Measurements from ENCODE around the gene PTPN11.
"Not testable (repeated sequence)": the region's sequence is repeated elsewhere in the genome, so short reads cannot be mapped to it uniquely, and the experiment has no call there.

The PTPN11 gene

GRCh38 chr12:112409064-112409905, 9.5 kb upstream of the PTPN11 start, which contains the start of gene RPL6:
TSS of gene RPL6 (minus strand) at chr12:112409605. CDS start at chr12:112408656, 949 bp downstream.
- DNase-seq (ENCODE audit: low spot score), result peak; percentile 94

- no peak for DNase-seq (ENCODE audit: low spot score)
Measured at GRCh38 chr12:112409906-112410244, 8.9 kb upstream of the PTPN11 start.

- no peak for DNase-seq (ENCODE audit: low spot score)
Measured at GRCh38 chr12:112413855-112414625, 4.7 kb upstream of the PTPN11 start.

GRCh38 chr12:112415457-112415856, 3.3 kb upstream of the PTPN11 start:
- not testable (repeated sequence) for DNase-seq (ENCODE audit: low spot score)

GRCh38 chr12:112418273-112418607, 507 bp upstream of the PTPN11 start:
- DNase-seq (ENCODE audit: low spot score), result no peak

- DNase-seq (ENCODE audit: low spot score), result peak; percentile 33
Measured at GRCh38 chr12:112419297-112420133, 768 bp downstream of the PTPN11 start.

GRCh38 chr12:112420740-112421139, 2.0 kb downstream of the PTPN11 start:
- DNase-seq (ENCODE audit: low spot score), result no peak

- DNase-seq (ENCODE audit: low spot score), result no peak
Measured at GRCh38 chr12:112421363-112421762, 2.6 kb downstream of the PTPN11 start.

- DNase-seq (ENCODE audit: low spot score), result no peak
Measured at GRCh38 chr12:112422531-112422930, 3.8 kb downstream of the PTPN11 start.

GRCh38 chr12:112424126-112424525, 5.4 kb downstream of the PTPN11 start:
- DNase-seq (ENCODE audit: low spot score), result no peak

GRCh38 chr12:112425582-112426382, 7.0 kb downstream of the PTPN11 start:
- DNase-seq (ENCODE audit: low spot score), result no peak

GRCh38 chr12:112427760-112428159, 9.0 kb downstream of the PTPN11 start:
- DNase-seq (ENCODE audit: low spot score), result no peak

- no peak for DNase-seq (ENCODE audit: low spot score)
Measured at GRCh38 chr12:112430929-112431328, 12.2 kb downstream of the PTPN11 start.

- DNase-seq (ENCODE audit: low spot score), result no peak
Measured at GRCh38 chr12:112431965-112432364, 13.2 kb downstream of the PTPN11 start.

- DNase-seq (ENCODE audit: low spot score), result no peak
Measured at GRCh38 chr12:112433551-112433950, 14.8 kb downstream of the PTPN11 start.

- DNase-seq (ENCODE audit: low spot score), result not testable (repeated sequence)
Measured at GRCh38 chr12:112438645-112439044, 19.9 kb downstream of the PTPN11 start.

- no peak for DNase-seq (ENCODE audit: low spot score)
Measured at GRCh38 chr12:112439769-112440168, 21.0 kb downstream of the PTPN11 start.

- not testable (repeated sequence) for DNase-seq (ENCODE audit: low spot score)
Measured at GRCh38 chr12:112440653-112441052, 21.9 kb downstream of the PTPN11 start.

GRCh38 chr12:112443916-112444315, 25.2 kb downstream of the PTPN11 start:
- no peak for DNase-seq (ENCODE audit: low spot score)

- DNase-seq (ENCODE audit: low spot score), result no peak
Measured at GRCh38 chr12:112446008-112446725, 27.4 kb downstream of the PTPN11 start.

GRCh38 chr12:112447106-112447505, 28.4 kb downstream of the PTPN11 start:
- DNase-seq (ENCODE audit: low spot score), result no peak

Measured in activated CD4-positive, alpha-beta T cell treated with anti-CD3 and anti-CD28 coated beads, Interleukin-2, Interleukin-4, amounts not matched to agents 100 ng/mL and 50 ng/mL, durations not matched to agents 16 hours and 8 hours (primary cell).